ENCODE measurements around the gene EFHC2.

GRCh38 chrX:44392767-44393166 lies 49.3 kb upstream of the EFHC2 start:
- TF ChIP-seq EZH2 (IDR thresholded peaks at IDR 0.05; ENCODE audit: low read length): no peak
- no peak for TF ChIP-seq CTCF (optimal IDR thresholded peaks at IDR 0.05 in 1 of 3, IDR thresholded peaks at IDR 0.05 in 1 of 3, conservative IDR thresholded peaks at IDR 0.05 in 1 of 3; ENCODE audit: extremely low read depth in 1 of 3, insufficient read depth in 2 of 3, low read length in 3 of 3)
